BLaER1 (cell line): ENCODE measurements around the gene TIMM10B.
A peak's percentile ranks its signal among the peaks of the same experiment; 100 is the strongest.

Source experiments
- H3K27ac ChIP-seq: shearing (Covaris generic); formaldehyde crosslinking; 2 replicates; pipeline ENCODE4 v1.8.1; 2022
- H3K27me3 ChIP-seq: shearing (Covaris generic); formaldehyde crosslinking; 2 replicates; pipeline ENCODE4 v1.8.1; 2022
- H3K36me3 ChIP-seq: shearing (Covaris generic); formaldehyde crosslinking; 2 replicates; pipeline ENCODE4 v1.8.1; 2022
- H3K4me1 ChIP-seq: shearing (Covaris generic); formaldehyde crosslinking; 2 replicates; pipeline ENCODE4 v1.8.1; 2022
- H3K4me2 ChIP-seq: shearing (Covaris generic); formaldehyde crosslinking; 2 replicates; pipeline ENCODE4 v1.8.1; 2022
- H3K4me3 ChIP-seq: shearing (Covaris generic); formaldehyde crosslinking; 2 replicates; pipeline ENCODE4 v1.8.1; 2022
- H3K9ac ChIP-seq: shearing (Covaris generic); formaldehyde crosslinking; 2 replicates; pipeline ENCODE4 v1.8.1; 2022
- H3K9me3 ChIP-seq: shearing (Covaris generic); formaldehyde crosslinking; 2 replicates; pipeline ENCODE4 v1.8.1; 2022
- H4K20me1 ChIP-seq: shearing (Covaris generic); formaldehyde crosslinking; 2 replicates; pipeline ENCODE4 v1.8.1; 2022
- Cebpa-rat ChIP-seq: shearing (Covaris generic); IDR thresholded peaks from 2 replicates; pipeline ENCODE4 v1.8.1; 2022

The TIMM10B gene

GRCh38 chr11:6448574-6448973, 32.7 kb upstream of the TIMM10B start:
- Histone ChIP-seq H3K9me3 (no peaks in the 10 kb centered on the region), H3K27ac (no peak overlapping the region), H3K27me3 (no peaks in the 10 kb centered on the region), H4K20me1 (no peaks in the 10 kb centered on the region), H3K4me1 (no peaks in the 10 kb centered on the region), H3K4me2 (no peak overlapping the region), H3K36me3 (peaks cover 45% of the 10 kb centered on the region), H3K4me3 (no peak overlapping the region), H3K9ac (no peak overlapping the region)
- TF ChIP-seq Cebpa-rat, result no peak

GRCh38 chr11:6452219-6452618, 29.1 kb upstream of the TIMM10B start:
- Histone ChIP-seq H3K27me3 (no peaks in the 10 kb centered on the region), H3K9me3 (no peaks in the 10 kb centered on the region), H3K27ac (no peak overlapping the region), H3K9ac (no peak overlapping the region), H4K20me1 (no peaks in the 10 kb centered on the region), H3K4me1 (no peaks in the 10 kb centered on the region), H3K4me2 (no peak overlapping the region), H3K36me3 (peaks cover 81% of the 10 kb centered on the region), H3K4me3 (no peak overlapping the region)
- no peak for TF ChIP-seq Cebpa-rat

GRCh38 chr11:6453152-6453551, 28.1 kb upstream of the TIMM10B start:
- H4K20me1 ChIP-seq, result no peaks in the 10 kb centered on the region
- no peak overlapping the region for H3K4me2 ChIP-seq
- peaks cover 90% of the 10 kb centered on the region for H3K36me3 ChIP-seq
- no peak overlapping the region for H3K27ac ChIP-seq
- H3K4me3 ChIP-seq, result no peak overlapping the region
- H3K9ac ChIP-seq, result no peak overlapping the region
- H3K27me3 ChIP-seq, result no peaks in the 10 kb centered on the region
- H3K9me3 ChIP-seq, result no peaks in the 10 kb centered on the region
- TF ChIP-seq Cebpa-rat, result no peak
- H3K4me1 ChIP-seq, result no peaks in the 10 kb centered on the region

- H3K27ac ChIP-seq, result no peak overlapping the region
- H3K36me3 ChIP-seq, result peaks cover 81% of the 10 kb centered on the region
- no peaks in the 10 kb centered on the region for H3K9me3 ChIP-seq
- H3K4me3 ChIP-seq, result no peak overlapping the region
- no peak overlapping the region for H3K4me2 ChIP-seq
- H3K27me3 ChIP-seq, result no peaks in the 10 kb centered on the region
- H3K9ac ChIP-seq, result no peak overlapping the region
- no peaks in the 10 kb centered on the region for H3K4me1 ChIP-seq
- H4K20me1 ChIP-seq, result no peaks in the 10 kb centered on the region
- no peak for TF ChIP-seq Cebpa-rat
Observed at GRCh38 chr11:6455070-6455469, 26.2 kb upstream of the TIMM10B start.

GRCh38 chr11:6456361-6457073, 24.8 kb upstream of the TIMM10B start:
- Histone ChIP-seq H3K9ac (no peak overlapping the region), H3K4me1 (no peaks in the 10 kb centered on the region), H3K36me3 (peaks cover 67% of the 10 kb centered on the region), H3K27ac (no peak overlapping the region), H3K27me3 (no peaks in the 10 kb centered on the region), H4K20me1 (no peaks in the 10 kb centered on the region), H3K4me2 (no peak overlapping the region), H3K4me3 (no peak overlapping the region), H3K9me3 (no peaks in the 10 kb centered on the region)
- no peak for TF ChIP-seq Cebpa-rat

GRCh38 chr11:6457581-6458320, 23.6 kb upstream of the TIMM10B start:
- H3K4me2 ChIP-seq, result no peak overlapping the region
- H3K9me3 ChIP-seq, result no peaks in the 10 kb centered on the region
- no peaks in the 10 kb centered on the region for H4K20me1 ChIP-seq
- peaks cover 56% of the 10 kb centered on the region for H3K36me3 ChIP-seq
- TF ChIP-seq Cebpa-rat, result no peak
- no peak overlapping the region for H3K9ac ChIP-seq
- H3K4me3 ChIP-seq, result no peak overlapping the region
- no peaks in the 10 kb centered on the region for H3K4me1 ChIP-seq
- H3K27me3 ChIP-seq, result no peaks in the 10 kb centered on the region
- H3K27ac ChIP-seq, result no peak overlapping the region

- Histone ChIP-seq H3K4me1 (no peaks in the 10 kb centered on the region), H3K9me3 (no peaks in the 10 kb centered on the region), H3K9ac (no peak overlapping the region), H3K27me3 (no peaks in the 10 kb centered on the region), H4K20me1 (no peaks in the 10 kb centered on the region), H3K4me2 (no peak overlapping the region), H3K4me3 (no peak overlapping the region), H3K27ac (no peak overlapping the region), H3K36me3 (peaks cover 54% of the 10 kb centered on the region)
- no peak for TF ChIP-seq Cebpa-rat
Observed at GRCh38 chr11:6458352-6459098, 22.8 kb upstream of the TIMM10B start.

GRCh38 chr11:6459099-6459450, 22.2 kb upstream of the TIMM10B start:
- H4K20me1 ChIP-seq, result no peaks in the 10 kb centered on the region
- H3K4me2 ChIP-seq, result no peak overlapping the region
- no peaks in the 10 kb centered on the region for H3K27me3 ChIP-seq
- H3K4me1 ChIP-seq, result no peaks in the 10 kb centered on the region
- no peak overlapping the region for H3K27ac ChIP-seq
- no peak overlapping the region for H3K4me3 ChIP-seq
- TF ChIP-seq Cebpa-rat, result no peak
- peaks cover 54% of the 10 kb centered on the region for H3K36me3 ChIP-seq
- no peak overlapping the region for H3K9ac ChIP-seq
- H3K9me3 ChIP-seq, result no peaks in the 10 kb centered on the region

- peaks cover 42% of the 10 kb centered on the region for H3K4me1 ChIP-seq
- H3K27me3 ChIP-seq, result no peaks in the 10 kb centered on the region
- no peak for TF ChIP-seq Cebpa-rat
- H3K27ac ChIP-seq, result peak overlapping the region; percentile 27
- H3K9ac ChIP-seq, result no peak overlapping the region
- H3K4me2 ChIP-seq, result peak overlapping the region; percentile 47
- no peaks in the 10 kb centered on the region for H3K9me3 ChIP-seq
- H3K36me3 ChIP-seq, result peaks cover 18% of the 10 kb centered on the region
- H4K20me1 ChIP-seq, result no peaks in the 10 kb centered on the region
- no peak overlapping the region for H3K4me3 ChIP-seq
Observed at GRCh38 chr11:6468712-6469495, 12.4 kb upstream of the TIMM10B start.
